Panc1 (cell line): ENCODE data around the gene PDZK1IP1. TPM values are rescaled to one million over a fixed set of nuclear protein-coding genes. Genes with fewer than 3 reads are reported as not detected.

Source experiments
- ATAC-seq: fragments of 200-7000 bp; cut with Tn5 transposase; 2 replicates; pipeline ENCODE4 v1.9.1; 2020; ENCODE audit warnings: mild to moderate bottlenecking, moderate library complexity
- Bru-seq: library from RNA; stranded (reverse); fragments of 400-500 nt; gene quantifications from one replicate; lab custom pipeline; 2021; lab: Mats Ljungman, UMichigan
- BruChase-seq, 2 experiments: library from RNA; stranded (reverse); fragments of 400-500 nt; gene quantifications; one replicate each; lab custom pipeline; 2021; lab: Mats Ljungman, UMichigan
- BruUV-seq: library from RNA; stranded (reverse); fragments of 400-500 nt; replicated peaks from 2 replicates; lab custom pipeline; 2021; lab: Mats Ljungman, UMichigan
- CTCF ChIA-PET: fragments of 300-600 bp; sonication (Branson Sonifier 250); formaldehyde crosslinking; loops from one replicate; lab custom pipeline; 2022; ENCODE audit warnings: antibody characterized with exemption; lab: Charles Lee
- POLR2A ChIA-PET: fragments of 300-600 bp; sonication (Branson Sonifier 250); formaldehyde crosslinking; loops from one replicate; lab custom pipeline; 2022; ENCODE audit warnings: antibody characterized with exemption; lab: Charles Lee
- DNase-seq: peaks from one replicate; pipeline ENCODE4 v3.0.0-alpha.2; 2010; ENCODE audit warnings: low read depth, low spot score
- H3K27ac ChIP-seq: 2 replicates; pipeline ENCODE4 v1.5.1; 2011; ENCODE audit warnings: mild to moderate bottlenecking, low read length, inconsistent platforms
- H3K27me3 ChIP-seq: fragments of 200-500 bp; sonication (Bioruptor generic); 2 replicates; pipeline ENCODE4 v1.6.0; 2014; ENCODE audit warnings: low read length, inconsistent platforms; ENCODE audit not compliant: control insufficient read depth, insufficient read depth
- H3K36me3 ChIP-seq: fragments of 200-500 bp; sonication (Bioruptor generic); 2 replicates; pipeline ENCODE4 v1.5.1; 2014; ENCODE audit warnings: inconsistent platforms, mild to moderate bottlenecking, low read length, moderate library complexity; ENCODE audit not compliant: control insufficient read depth, insufficient read depth
- H3K4me1 ChIP-seq: 2 replicates; pipeline ENCODE4 v1.5.1; 2011; ENCODE audit warnings: inconsistent platforms, mild to moderate bottlenecking, low read length, moderate library complexity; ENCODE audit not compliant: control insufficient read depth, insufficient read depth
- H3K4me3 ChIP-seq, 2 experiments: 2 replicates each; pipeline ENCODE4 v1.5.1; 2011 to 2012; ENCODE audit warnings: low read depth in 2 of 2, low read length in 2 of 2, mild to moderate bottlenecking in 2 of 2, inconsistent platforms in 1 of 2, moderate library complexity in 1 of 2
- H3K9me3 ChIP-seq: fragments of 200-500 bp; sonication (Bioruptor generic); 2 replicates; pipeline ENCODE4 v1.5.1; 2014; ENCODE audit warnings: low read depth, mild to moderate bottlenecking, inconsistent platforms, low read length, moderate library complexity; ENCODE audit not compliant: control insufficient read depth, insufficient read depth
- POLR2AphosphoS5 ChIP-seq: IDR thresholded peaks from 2 replicates; pipeline ENCODE4 v1.6.1; 2012; ENCODE audit warnings: mild to moderate bottlenecking, low read depth, low read length, moderate library complexity
- SIN3A ChIP-seq: IDR thresholded peaks from 2 replicates; pipeline ENCODE4 v1.6.1; 2012; ENCODE audit warnings: low read depth, mild to moderate bottlenecking, low read length, moderate library complexity, borderline replicate concordance; ENCODE audit not compliant: insufficient read depth
- TCF7L2 ChIP-seq: IDR thresholded peaks from 2 replicates; pipeline ENCODE4 v1.6.1; 2011; ENCODE audit warnings: mild to moderate bottlenecking, low read depth, low read length, inconsistent platforms
- in situ Hi-C: cut with HindIII; loops from 2 replicates; pipeline ENCODE4 v1.10.0; 2016; ENCODE audit warnings: low sequenced_read_pairs, low pct_unique_long_range_greater_than_20kb
- intact Hi-C: fragments of 100-400 bp; cut with micrococcal nuclease; formaldehyde crosslinking; loops from one replicate; pipeline ENCODE4 v1.10.0; 2022; ENCODE audit not compliant: unreplicated experiment
- long read RNA-seq: library from polyadenylated mRNA; unstranded; transcript quantifications from one replicate; pipeline ENCODE4 v2.0.0, GENCODE V29; 2021; ENCODE audit not compliant: unreplicated experiment
- polyA plus RNA-seq: library from polyadenylated mRNA; unstranded; fragments of >200 nt; gene quantifications from one replicate; pipeline ENCODE4 v1.2.1, GENCODE V29; 2012; ENCODE audit warnings: missing spikeins; ENCODE audit not compliant: insufficient read length
- total RNA-seq: library from RNA; stranded (reverse); gene quantifications from one replicate; pipeline ENCODE4 v1.2.1, GENCODE V29; 2021; ENCODE audit not compliant: unreplicated experiment
- TF ChIP-seq, protein P1 (sequence below): fragments of 450-650 bp; IDR thresholded peaks from 2 replicates; pipeline ENCODE4 v1.5.1; 2017; ENCODE audit warnings: mild to moderate bottlenecking
- TF ChIP-seq, protein P2 (sequence below), 2 experiments: IDR thresholded peaks; 2 replicates each; pipeline ENCODE4 v1.6.1; 2011 to 2012; ENCODE audit warnings: low read depth in 2 of 2, control low read depth in 1 of 2, low read length in 1 of 2, mild to moderate bottlenecking in 1 of 2, moderate library complexity in 1 of 2; ENCODE audit not compliant: insufficient read depth in 1 of 2

PDZK1IP1 gene, protein sequence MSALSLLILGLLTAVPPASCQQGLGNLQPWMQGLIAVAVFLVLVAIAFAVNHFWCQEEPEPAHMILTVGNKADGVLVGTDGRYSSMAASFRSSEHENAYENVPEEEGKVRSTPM
- not detected for total RNA-seq
- polyA plus RNA-seq = not detected
- Bru-seq, nascent RNA = percentile 13 among the genes with signal in this experiment
- BruChase-seq, experiment 1, labeled RNA remaining after a 2-hour chase = percentile 9 among the genes with signal in this experiment
- percentile 10 among the genes with signal in this experiment for BruChase-seq, experiment 2, labeled RNA remaining after a 6-hour chase
- long read RNA-seq = 0 reads

DNA sequence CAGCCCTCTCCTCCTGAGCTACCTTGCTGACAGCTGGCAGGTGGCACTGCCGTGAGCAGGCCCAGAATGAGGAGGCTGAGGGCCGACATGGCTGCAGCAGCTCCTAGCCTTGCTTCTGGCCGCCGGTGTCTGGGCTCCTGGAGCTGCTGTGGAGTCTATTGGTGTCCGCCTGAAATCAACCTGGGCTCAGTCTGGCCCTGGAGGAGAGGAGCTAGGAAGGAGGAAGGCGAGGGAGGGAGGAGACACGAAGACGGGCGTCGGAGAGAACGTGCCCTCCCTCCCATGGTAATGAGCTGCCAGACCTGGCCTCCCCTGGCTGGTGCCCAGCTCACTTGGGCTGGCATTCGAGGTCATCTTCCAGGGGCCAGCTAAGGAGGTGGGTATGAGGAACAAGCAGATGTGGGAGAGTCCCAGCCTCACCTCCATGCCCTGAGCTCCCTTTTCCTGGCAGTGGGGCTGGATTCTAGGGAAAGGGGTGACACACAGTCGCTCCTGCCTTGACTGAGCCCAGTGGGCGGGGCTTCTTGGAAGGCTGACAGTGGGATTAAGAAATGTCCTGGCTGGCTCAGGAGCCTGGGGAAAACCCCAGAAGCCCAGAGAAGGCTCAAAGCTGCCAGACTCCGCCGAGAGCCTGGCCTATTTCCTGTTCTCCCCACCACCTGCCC, at the start of gene PDZK1IP1:
Gene PDZK1IP1, minus strand, starts transcription at position 193 of the 665 bp plus-strand sequence. Its CDS starts 104 bp downstream, at position 89.
- no peaks in the 10 kb centered on the region for H3K4me1 ChIP-seq
- CTCF ChIA-PET = interaction anchor here (0.6 to 1.2 kb wide), 5 partner anchors 11 to 149 kb away, joined by 3 to 5 read pairs (median 3); no protein-coding TSS in a partner anchor
- in situ Hi-C loops (no loop called here), intact Hi-C loops (no loop called here)
- H3K27me3 ChIP-seq = no peaks in the 10 kb centered on the region
- no peak for DNase-seq
- no TSS peak for BruUV-seq
- ATAC-seq = no peak
- H3K27ac ChIP-seq = no peak within 1 kb of the TSS
- no peaks in the 10 kb centered on the region for H3K9me3 ChIP-seq
- TF ChIP-seq, protein P1, sequence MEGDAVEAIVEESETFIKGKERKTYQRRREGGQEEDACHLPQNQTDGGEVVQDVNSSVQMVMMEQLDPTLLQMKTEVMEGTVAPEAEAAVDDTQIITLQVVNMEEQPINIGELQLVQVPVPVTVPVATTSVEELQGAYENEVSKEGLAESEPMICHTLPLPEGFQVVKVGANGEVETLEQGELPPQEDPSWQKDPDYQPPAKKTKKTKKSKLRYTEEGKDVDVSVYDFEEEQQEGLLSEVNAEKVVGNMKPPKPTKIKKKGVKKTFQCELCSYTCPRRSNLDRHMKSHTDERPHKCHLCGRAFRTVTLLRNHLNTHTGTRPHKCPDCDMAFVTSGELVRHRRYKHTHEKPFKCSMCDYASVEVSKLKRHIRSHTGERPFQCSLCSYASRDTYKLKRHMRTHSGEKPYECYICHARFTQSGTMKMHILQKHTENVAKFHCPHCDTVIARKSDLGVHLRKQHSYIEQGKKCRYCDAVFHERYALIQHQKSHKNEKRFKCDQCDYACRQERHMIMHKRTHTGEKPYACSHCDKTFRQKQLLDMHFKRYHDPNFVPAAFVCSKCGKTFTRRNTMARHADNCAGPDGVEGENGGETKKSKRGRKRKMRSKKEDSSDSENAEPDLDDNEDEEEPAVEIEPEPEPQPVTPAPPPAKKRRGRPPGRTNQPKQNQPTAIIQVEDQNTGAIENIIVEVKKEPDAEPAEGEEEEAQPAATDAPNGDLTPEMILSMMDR = no peak
- TF ChIP-seq, protein P2, sequence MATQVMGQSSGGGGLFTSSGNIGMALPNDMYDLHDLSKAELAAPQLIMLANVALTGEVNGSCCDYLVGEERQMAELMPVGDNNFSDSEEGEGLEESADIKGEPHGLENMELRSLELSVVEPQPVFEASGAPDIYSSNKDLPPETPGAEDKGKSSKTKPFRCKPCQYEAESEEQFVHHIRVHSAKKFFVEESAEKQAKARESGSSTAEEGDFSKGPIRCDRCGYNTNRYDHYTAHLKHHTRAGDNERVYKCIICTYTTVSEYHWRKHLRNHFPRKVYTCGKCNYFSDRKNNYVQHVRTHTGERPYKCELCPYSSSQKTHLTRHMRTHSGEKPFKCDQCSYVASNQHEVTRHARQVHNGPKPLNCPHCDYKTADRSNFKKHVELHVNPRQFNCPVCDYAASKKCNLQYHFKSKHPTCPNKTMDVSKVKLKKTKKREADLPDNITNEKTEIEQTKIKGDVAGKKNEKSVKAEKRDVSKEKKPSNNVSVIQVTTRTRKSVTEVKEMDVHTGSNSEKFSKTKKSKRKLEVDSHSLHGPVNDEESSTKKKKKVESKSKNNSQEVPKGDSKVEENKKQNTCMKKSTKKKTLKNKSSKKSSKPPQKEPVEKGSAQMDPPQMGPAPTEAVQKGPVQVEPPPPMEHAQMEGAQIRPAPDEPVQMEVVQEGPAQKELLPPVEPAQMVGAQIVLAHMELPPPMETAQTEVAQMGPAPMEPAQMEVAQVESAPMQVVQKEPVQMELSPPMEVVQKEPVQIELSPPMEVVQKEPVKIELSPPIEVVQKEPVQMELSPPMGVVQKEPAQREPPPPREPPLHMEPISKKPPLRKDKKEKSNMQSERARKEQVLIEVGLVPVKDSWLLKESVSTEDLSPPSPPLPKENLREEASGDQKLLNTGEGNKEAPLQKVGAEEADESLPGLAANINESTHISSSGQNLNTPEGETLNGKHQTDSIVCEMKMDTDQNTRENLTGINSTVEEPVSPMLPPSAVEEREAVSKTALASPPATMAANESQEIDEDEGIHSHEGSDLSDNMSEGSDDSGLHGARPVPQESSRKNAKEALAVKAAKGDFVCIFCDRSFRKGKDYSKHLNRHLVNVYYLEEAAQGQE (IDR thresholded peaks at IDR 0.05; ENCODE audit: insufficient read depth in 1 of 2, low read depth in 2 of 2, low read length in 1 of 2) = no peak
- TF ChIP-seq POLR2AphosphoS5 (no peak), TCF7L2 (no peak), SIN3A (no peak)
- POLR2A ChIA-PET = no interaction called here
- no peak within 1 kb of the TSS for H3K4me3 ChIP-seq
- no peaks in the 10 kb centered on the region for H3K36me3 ChIP-seq

DNA sequence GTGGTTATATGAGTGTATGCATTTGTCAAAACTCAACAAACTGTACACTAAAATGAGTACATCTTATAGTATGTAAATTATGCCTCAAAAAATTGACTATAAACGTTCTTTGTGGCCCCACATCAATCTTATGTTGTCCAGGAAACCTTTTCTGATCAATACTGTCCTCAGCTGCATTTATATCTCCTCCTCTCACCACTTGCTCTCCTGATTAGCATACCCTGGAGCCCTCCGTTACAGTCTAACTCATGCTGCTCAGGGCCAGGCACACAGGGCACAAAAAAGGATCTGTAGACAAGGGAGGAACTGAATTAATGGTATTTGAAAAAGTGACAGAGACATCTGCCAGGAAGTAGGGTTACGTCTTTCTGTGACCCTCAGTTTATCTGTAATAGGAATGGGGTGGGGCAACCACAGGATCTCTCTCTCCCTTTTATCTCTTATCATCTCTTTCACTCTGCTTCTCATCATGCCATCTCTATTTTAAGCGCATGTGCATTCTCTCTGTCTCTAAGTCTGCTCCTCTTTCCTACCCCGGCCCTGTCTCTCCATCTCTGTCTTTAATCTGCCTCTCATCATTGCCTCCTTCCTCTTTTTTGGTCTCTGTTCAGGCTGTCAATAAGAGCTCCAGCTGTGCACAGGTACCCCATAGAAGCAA, 49.2 kb upstream of the PDZK1IP1 start:
- Histone ChIP-seq H3K4me3 (no peak overlapping the region), H3K27ac (no peak overlapping the region), H3K36me3 (no peaks in the 10 kb centered on the region), H3K9me3 (no peaks in the 10 kb centered on the region), H3K27me3 (no peaks in the 10 kb centered on the region), H3K4me1 (no peaks in the 10 kb centered on the region)
- TF ChIP-seq, protein P1 = no peak
- TF ChIP-seq TCF7L2 (no peak), POLR2AphosphoS5 (no peak), SIN3A (no peak)
- TF ChIP-seq, protein P2 (IDR thresholded peaks at IDR 0.05; ENCODE audit: insufficient read depth in 1 of 2, low read depth in 2 of 2, low read length in 1 of 2) = no peak
- in situ Hi-C loops (no loop called here), intact Hi-C loops (no loop called here)
- no peak for ATAC-seq
- no TSS peak for BruUV-seq
- ChIA-PET CTCF (no interaction called here), POLR2A (no interaction called here)
- DNase-seq = no peak
